ENCODE results near the gene RAB11FIP4.

DNA sequence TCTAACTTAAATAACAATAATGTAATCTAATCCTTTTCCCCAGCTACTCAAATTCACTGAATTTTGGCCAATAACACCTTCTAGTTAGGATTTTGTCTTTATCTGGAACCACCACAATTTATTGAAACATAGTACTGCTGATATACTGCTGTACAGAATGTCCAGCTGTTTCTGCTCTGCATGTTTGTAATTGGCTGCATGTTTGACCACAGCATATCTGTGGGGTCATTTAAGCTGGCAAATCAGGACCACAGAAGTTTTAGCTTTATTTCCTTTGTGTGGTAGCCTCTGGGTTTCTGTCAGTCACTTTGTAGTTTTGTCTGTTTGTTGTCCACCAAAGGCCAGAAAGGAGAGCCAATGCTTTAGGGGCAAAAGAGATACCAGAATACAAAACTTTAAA is 22.2 kb upstream of the RAB11FIP4 start:
- no peak for TF ChIP-seq SIN3A (IDR thresholded peaks at IDR 0.05; ENCODE audit: borderline replicate concordance, insufficient read depth, low read length)
- no peak for TF ChIP-seq POLR2AphosphoS5 (IDR thresholded peaks at IDR 0.05; ENCODE audit: low read depth, low read length)

Data from PFSK-1 (cell line).